Hematopoietic multipotent progenitor cell treated with erythropoietin and hydrocortisone succinate and interleukin-3 and kit ligand, for 6 days (in vitro differentiated cells): ENCODE results near the gene COTL1.
A peak's percentile ranks its signal among the peaks of the same experiment; 100 is the strongest.

ENCODE experiments used
- DNase-seq: peaks from one replicate; pipeline ENCODE4 v3.0.0-alpha.2; 2015

Gene COTL1

GRCh38 chr16:84547546-84548061, 70.3 kb downstream of the COTL1 start:
- no peak for DNase-seq

- DNase-seq: no peak
Measured at GRCh38 chr16:84546669-84547545, 71.0 kb downstream of the COTL1 start.

DNA sequence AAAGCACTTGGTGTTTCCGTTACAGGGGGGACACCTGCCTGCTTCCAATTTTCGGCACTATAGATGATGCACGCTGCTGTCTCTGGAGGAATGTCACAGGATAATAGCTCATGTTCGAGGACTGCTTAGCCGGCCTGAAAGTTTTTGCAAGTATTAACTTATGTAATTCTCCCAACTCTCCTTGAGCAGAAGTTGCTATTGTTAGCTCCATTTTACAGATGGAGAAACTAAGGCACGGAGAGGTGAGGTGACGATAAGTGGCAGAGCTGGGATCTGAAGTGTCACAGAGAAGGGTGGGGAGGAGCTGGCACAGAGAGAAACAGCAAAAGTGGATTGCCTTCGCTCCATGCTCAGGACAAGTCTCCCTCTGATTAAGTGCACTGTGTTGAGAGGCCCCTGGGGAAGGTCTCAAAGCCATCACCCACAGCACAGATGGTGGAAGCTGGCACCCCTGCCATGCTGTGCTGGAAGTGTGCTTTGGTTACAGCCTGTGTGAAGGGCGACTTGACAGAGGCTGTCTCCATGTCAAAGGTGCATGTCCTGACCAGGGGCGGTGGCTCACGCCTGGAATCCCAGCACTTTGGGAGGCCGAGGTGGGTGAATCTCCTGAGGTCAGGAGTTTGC, 72.7 kb downstream of the COTL1 start:
- no peak for DNase-seq

DNA sequence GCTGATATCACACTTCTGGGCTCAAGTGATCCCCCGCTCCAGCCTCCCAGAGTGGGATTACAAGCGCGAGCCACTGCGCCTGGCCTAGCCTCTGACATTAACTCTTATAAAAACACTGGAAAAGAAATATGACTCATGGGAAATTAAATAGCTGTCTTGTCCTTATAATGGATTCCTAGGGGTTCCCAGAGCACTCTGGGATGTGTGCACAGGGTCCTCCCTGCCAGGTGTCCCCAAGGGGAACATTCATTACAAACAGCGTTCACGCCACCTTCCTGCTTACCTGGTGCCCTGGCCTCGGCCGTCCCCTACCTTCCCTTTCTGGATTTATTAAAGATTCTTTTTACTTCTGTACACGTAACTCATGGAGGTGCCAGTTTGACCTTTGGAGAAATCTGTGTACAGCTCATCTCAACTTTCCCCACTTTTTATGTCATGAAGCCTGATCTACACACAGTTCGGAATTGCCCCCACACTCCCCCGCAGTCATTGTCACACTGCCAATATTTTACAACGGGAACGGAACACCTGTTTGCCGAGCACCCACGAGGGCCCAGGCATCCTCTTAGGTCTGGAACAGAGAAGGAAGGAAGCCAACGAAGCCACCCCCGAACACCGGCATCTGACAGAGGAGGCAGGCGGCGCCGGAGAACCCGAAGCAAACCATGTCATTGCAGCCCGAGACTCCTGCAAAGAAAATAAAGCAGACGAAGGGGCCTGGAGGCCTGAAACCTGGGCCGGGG, 73.7 kb downstream of the COTL1 start:
- no peak for DNase-seq

DNA sequence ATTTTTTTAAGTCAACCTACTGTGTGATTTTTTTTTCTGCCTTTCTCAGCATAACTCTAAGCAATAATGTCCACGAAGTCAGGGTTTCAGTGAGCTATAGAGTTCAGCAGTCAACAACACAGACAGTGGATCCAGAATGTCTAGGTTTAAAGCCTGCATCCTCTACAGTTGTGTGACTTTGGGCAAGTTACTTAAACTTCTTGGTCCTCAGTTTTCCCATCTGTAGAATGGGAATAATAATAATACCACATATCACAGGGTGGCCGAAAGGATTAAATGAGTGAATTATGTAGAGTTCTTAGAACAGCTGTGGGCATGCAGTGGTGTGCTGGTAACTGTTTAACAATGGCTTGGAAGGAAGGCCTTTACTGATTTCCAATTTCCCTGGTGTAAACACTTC, 74.6 kb downstream of the COTL1 start:
- no peak for DNase-seq

DNA sequence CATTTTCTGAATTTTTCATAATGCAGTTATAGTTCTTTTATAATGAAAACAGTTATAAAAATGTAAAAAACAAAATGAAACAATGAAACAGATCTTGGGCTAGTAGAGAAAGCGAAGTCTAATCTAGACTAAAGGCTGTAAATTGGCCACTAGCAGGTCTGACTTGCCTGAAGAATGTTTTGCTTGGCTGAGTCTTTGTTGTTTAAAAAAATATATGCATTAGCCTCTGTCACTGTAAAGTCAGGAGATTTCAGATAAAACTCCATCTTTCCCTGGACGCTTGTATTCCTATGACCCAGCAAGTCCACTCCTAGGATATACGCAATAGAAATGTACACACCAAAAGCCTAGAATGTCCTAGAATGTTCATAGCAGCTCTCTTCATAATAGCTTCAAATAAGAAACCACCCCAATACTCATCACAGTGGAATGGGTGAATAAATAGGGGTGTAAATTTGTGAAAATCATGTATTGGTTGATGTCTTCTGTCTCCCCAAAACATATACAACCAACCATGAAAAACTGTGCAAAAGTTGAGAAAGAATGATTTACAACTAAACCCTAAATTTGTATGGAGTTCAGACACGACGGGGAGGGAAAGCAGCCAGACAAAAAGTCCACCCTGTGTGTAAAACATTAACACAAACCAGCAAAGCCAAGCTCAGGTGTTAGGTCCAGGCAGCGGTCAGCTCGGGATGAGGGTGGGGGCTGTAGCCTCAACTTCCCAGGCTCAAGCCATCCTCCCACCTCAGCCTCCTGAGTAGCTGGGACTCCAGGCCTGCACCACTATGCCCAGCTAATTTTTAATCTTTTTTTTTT, 75.7 kb downstream of the COTL1 start:
- no peak for DNase-seq

GRCh38 chr16:84540194-84540593, 77.7 kb downstream of the COTL1 start:
- no peak for DNase-seq

DNA sequence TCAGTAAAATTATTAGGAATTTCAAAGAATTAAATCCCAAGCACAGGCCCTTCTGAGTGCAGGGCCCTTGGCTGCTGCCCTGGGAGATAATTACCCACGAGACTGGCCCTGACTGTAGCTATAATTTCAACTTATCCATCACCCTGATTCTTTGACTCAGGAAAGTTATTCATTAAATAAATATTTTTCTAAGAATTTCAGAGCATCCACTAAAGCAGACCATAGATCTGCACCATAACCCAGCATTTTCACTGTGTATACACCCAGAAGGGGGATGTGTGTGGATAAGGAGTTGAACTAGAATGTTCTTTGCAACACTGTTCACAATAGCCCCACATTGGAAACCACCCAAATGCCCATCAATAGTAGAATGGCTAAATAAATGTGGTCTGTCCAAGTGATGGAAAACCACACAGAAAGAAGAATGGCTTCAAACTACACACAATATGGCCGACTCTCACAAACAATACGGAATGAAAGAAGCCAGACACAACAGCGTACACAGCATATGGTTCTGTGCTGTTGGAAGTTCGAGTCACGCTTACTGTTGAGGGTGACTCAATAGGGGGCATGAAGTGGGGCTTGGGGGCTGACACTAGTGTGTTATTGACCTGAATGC, 79.5 kb downstream of the COTL1 start:
- DNase-seq: no peak

- DNase-seq: peak; percentile 9
Measured at GRCh38 chr16:84537491-84538151, 80.3 kb downstream of the COTL1 start.

- DNase-seq: no peak
Measured at GRCh38 chr16:84535851-84536250, 82.0 kb downstream of the COTL1 start.

DNA sequence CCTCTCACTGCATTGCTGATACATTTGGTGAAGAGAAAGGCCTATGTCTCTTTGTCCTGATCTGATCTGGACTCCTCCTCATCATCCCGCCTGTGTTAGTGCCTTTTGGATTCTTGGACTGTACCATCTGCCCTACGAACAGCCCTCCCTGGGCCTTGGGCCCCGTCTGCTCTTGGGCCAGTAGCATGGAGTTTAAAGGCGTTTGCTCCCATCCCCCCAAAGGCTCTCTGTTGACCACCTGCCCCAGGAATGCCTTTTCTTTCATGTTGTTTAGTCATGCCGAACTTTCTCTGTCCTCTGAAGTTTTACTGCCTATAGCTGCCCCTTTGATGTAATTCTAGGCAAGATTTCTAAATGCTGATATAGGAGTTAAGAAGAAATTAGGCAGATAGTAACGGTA, 82.5 kb downstream of the COTL1 start:
- DNase-seq: no peak

DNA sequence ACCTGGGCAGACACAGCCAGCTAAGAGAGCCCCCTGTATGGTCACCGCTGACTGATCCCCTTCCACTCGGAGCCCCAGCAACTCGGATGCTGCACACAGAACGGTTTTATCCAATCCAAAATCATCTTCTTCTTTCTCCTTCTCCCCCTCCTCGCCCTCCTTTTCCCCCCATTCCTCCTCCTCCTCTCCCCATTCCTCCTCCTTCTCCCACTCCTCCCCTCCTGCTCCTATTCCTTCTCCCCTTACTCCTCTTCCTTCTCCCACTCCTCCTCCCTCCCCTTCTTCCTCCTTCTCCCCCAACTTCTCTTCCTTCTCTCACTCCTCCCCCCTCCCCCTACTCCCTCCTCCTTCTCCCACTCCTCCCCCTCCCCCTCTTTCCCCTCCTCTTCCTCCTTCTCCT, 83.1 kb downstream of the COTL1 start:
- DNase-seq: no peak

GRCh38 chr16:84532855-84533486, 84.9 kb downstream of the COTL1 start:
- peak; percentile 31 for DNase-seq

- DNase-seq: peak; percentile 16
Measured at GRCh38 chr16:84532291-84532724, 85.6 kb downstream of the COTL1 start.

GRCh38 chr16:84531671-84532111, 86.2 kb downstream of the COTL1 start:
- DNase-seq: peak; percentile 19

DNA sequence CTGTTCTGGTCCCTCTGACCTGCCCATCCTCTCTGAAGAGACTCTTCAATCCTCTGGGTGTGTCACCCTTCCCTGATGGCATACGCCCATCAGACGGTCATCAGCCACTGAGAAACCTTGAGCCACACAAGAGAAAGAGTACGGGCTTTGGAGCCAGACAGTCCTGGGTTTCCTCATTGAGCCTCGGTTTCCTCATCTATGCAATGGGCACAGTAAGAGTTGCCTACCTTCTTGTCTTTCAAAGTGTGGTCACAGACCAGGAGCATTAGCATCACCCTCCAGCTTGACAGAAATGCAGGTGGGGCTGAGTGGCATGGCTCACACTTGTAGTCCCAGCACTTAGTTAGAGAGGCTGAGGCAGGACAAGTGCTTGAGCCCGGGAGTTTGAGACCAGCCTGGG, 87.3 kb downstream of the COTL1 start:
- DNase-seq: no peak

GRCh38 chr16:84529607-84530006, 88.3 kb downstream of the COTL1 start:
- no peak for DNase-seq

DNA sequence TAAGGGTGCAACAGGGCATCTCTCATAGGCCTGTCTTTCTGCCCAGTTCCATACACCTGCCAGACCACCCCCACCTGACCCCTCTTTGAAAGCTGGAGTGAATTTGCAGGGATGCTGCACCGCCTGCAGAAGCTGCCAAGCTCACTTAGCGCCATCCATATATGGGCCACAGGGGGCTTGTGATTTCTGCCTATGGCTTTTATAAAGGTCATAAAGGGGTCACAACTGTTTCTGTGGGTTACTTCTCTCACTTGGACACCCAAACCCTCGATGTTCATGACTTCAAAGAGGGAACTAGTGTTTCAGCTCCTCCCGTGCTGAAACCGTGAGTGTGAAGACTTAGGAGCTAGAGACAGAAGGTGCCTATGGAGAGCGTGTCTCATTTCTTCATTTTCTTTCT, 89.6 kb downstream of the COTL1 start:
- no peak for DNase-seq

DNA sequence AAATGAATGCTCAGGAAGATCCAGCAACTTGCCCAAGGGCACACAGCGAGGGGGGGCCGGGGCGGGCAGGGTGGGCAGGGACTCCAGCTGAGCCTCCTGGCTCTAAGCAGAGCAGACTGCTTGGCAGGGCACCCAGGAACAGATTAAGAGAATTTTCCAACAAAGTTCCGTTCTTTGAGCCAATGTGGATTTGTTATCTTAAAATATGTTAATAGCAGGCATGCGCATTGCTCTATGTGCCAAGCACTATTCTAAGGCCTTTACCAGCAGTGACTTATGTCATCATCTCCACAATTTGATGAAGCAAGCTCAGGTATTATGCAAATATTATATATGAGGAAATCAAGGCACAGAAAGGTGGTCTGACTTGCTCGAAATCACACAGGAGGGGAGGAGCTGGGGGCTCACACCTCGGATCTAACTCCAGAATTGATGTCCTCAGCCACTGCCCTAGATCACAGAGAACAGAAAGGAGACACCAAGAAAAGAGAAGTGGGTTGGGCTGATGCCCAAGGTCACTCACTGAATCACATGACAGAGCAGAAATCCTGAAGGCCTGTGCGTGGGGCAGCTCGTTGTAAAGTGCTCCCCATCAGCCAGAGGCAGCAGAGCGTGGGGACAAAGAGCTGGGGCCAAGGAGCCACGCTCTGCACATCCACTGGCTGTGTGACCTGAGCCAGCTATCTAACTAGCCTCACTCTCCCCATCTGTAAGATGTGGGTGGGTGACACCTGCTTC, 90.2 kb downstream of the COTL1 start:
- no peak for DNase-seq
